Adrenal gland (tissue), 5 donors: Measurements from ENCODE around the gene TIGAR.

Experiments used
- POLR2A ChIP-seq, 2 donors: fragments of 450-650 bp; IDR thresholded peaks; one replicate each; pipeline ENCODE4 v1.6.1; 2017; ENCODE audit warnings: antibody characterized with exemption in 2 of 2, mild to moderate bottlenecking in 2 of 2, moderate library complexity in 1 of 2
- TF ChIP-seq, protein P1 (sequence below), 6 experiments: fragments of 450-650 bp in 4 of 6; fragments of 200-600 bp in 2 of 6; sonication (generic) in 1 of 6; IDR thresholded peaks; 1 replicate in 5 of 6; 2 replicates in 1 of 6; pipeline versions ENCODE4 v1.5.1 to v1.8.0; 2016 to 2021; ENCODE audit warnings: antibody characterized with exemption in 6 of 6, mild to moderate bottlenecking in 2 of 6, moderate library complexity in 1 of 6
- donor health status: DM: no; HTN: no; CAD: no.

DNA sequence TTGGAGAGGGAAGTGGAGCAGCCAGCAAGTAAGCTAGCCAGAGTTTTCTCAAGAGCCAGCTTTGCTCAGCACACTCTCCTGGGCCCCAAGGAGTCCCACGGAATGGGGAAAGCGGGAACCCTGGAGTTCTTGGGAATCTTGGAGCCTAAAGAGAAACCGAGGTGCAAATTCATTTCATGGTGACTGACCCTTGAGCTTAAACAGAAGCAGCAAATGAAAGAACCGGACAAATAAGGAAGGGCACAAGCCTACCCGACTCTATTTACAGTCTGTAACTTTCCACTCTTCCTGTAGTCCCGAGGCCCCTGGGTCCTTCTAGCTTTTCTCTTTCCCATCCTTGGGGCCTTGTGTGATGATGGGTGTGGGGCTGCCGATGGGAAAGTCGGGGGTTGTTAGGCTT is 18.1 kb upstream of the TIGAR start:
- TF ChIP-seq, protein P1, sequence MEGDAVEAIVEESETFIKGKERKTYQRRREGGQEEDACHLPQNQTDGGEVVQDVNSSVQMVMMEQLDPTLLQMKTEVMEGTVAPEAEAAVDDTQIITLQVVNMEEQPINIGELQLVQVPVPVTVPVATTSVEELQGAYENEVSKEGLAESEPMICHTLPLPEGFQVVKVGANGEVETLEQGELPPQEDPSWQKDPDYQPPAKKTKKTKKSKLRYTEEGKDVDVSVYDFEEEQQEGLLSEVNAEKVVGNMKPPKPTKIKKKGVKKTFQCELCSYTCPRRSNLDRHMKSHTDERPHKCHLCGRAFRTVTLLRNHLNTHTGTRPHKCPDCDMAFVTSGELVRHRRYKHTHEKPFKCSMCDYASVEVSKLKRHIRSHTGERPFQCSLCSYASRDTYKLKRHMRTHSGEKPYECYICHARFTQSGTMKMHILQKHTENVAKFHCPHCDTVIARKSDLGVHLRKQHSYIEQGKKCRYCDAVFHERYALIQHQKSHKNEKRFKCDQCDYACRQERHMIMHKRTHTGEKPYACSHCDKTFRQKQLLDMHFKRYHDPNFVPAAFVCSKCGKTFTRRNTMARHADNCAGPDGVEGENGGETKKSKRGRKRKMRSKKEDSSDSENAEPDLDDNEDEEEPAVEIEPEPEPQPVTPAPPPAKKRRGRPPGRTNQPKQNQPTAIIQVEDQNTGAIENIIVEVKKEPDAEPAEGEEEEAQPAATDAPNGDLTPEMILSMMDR (IDR thresholded peaks at IDR 0.05): no peak
- no peak for TF ChIP-seq POLR2A (IDR thresholded peaks at IDR 0.05)
